ENCODE results near the gene ABI1. TPM values are rescaled to one million over a fixed set of nuclear protein-coding genes. Genes with fewer than 3 reads are reported as not detected.

Gene ABI1
- total and polyA plus RNA-seq, 9 of the 15 experiments (the other 6 are each of a cell fraction or from before 2014, with no cell fraction given), result 22.1 to 52.3 (median 39.0) TPM

GRCh38 chr10:26860443-26861204 is at the start of gene ABI1 (continued):
- TF ChIP-seq CCNT2 (IDR thresholded peaks at IDR 0.05; ENCODE audit: borderline replicate concordance, extremely low read depth, insufficient read length, low read depth, low read length), result peak; percentile 37
- no peak for TF ChIP-seq TCFL5 (CRISPR knock-in tag; conservative IDR thresholded peaks at IDR 0.05)
- no peak for TF ChIP-seq E2F8 (IDR thresholded peaks at IDR 0.05; ENCODE audit: low read depth, partially characterized antibody)
- peak; percentile 86 for TF ChIP-seq TBP (optimal IDR thresholded peaks at IDR 0.05; ENCODE audit: low read depth, low read length)
- no peak for TF ChIP-seq ZBTB5 (IDR thresholded peaks at IDR 0.05)
- no peak for TF ChIP-seq ZNF586 (CRISPR knock-in tag; conservative IDR thresholded peaks at IDR 0.05)
- TF ChIP-seq NFATC3 (IDR thresholded peaks at IDR 0.05), result no peak
- TF ChIP-seq STAT5A (IDR thresholded peaks at IDR 0.05; ENCODE audit: borderline replicate concordance, low read length), result no peak
- TF ChIP-seq ZBTB7A (IDR thresholded peaks at IDR 0.05; ENCODE audit: borderline replicate concordance, control insufficient read depth, low read depth, low read length), result no peak
- TF ChIP-seq ARID4B (CRISPR knock-in tag; IDR thresholded peaks at IDR 0.05), result no peak
- no peak for TF ChIP-seq HSF4 (CRISPR knock-in tag; IDR thresholded peaks at IDR 0.05; ENCODE audit: borderline replicate concordance)
- no peak for TF ChIP-seq SMARCA4 (IDR thresholded peaks at IDR 0.05)
- TF ChIP-seq ZNF143 (CRISPR knock-in tag; IDR thresholded peaks at IDR 0.05), result peak; percentile 83
- peak; percentile 34 for TF ChIP-seq PHF20 (IDR thresholded peaks at IDR 0.05; ENCODE audit: partially characterized antibody)
- no peak for TF ChIP-seq HES1 (IDR thresholded peaks at IDR 0.05; ENCODE audit: low read depth)
- peak; percentile 57 for TF ChIP-seq TAF9B (IDR thresholded peaks at IDR 0.05; ENCODE audit: partially characterized antibody)
- no peak for TF ChIP-seq MAFK (IDR thresholded peaks at IDR 0.05; ENCODE audit: low read length)
- TF ChIP-seq ZNF224 (CRISPR knock-in tag; IDR thresholded peaks at IDR 0.05), result no peak
- no peak for TF ChIP-seq MED1 (CRISPR knock-in tag; IDR thresholded peaks at IDR 0.05; ENCODE audit: borderline replicate concordance)
